ENCODE results near the gene ALKBH3. TPM values are rescaled to one million over a fixed set of nuclear protein-coding genes. Genes with fewer than 3 reads are reported as not detected.

Gene ALKBH3
- total and polyA plus RNA-seq, 10 of the 15 experiments (the other 5 are each of a cell fraction or from before 2014, with no cell fraction given) = 22.1 to 50.8 (median 38.5) TPM

GRCh38 chr11:43871051-43871450 is 9.6 kb upstream of the ALKBH3 start:
- intact Hi-C loops (cut with micrococcal nuclease; ENCODE audit: unreplicated experiment) (no loop called here), in situ Hi-C loops (cut with MboI) (no loop called here)
- SMC1A ChIA-PET (ENCODE audit: uncharacterized antibody, unreplicated experiment) = interaction anchor here (0.6 kb wide), 1 partner anchor 118 kb away, joined by 3 read pairs; no protein-coding TSS in a partner anchor
- H4K20me1 ChIP-seq (ENCODE audit: control insufficient read depth, insufficient read depth) = no peaks in the 10 kb centered on the region
- POLR2A ChIA-PET = no interaction called here
- CTCF ChIA-PET = interaction anchor here (0.7 to 1.1 kb wide), 3 partner anchors 15 to 45 kb away, joined by 3 to 4 read pairs (median 3); no protein-coding TSS in a partner anchor
- RAD21 ChIA-PET (ENCODE audit: unreplicated experiment) = no interaction called here
- no TSS peak for BruUV-seq (replicated peaks)
- no peak overlapping the region for H3K4me2 ChIP-seq (ENCODE audit: control insufficient read depth, insufficient read depth)
- no peaks in the 10 kb centered on the region for H3K36me3 ChIP-seq (ENCODE audit: control insufficient read depth in 2 of 2, insufficient read depth in 2 of 2, low read length in 1 of 2)
- no peak for ATAC-seq
- FAIRE-seq = no peak
- no peak overlapping the region for H3K27ac ChIP-seq (ENCODE audit: control insufficient read depth, insufficient read depth)
- peaks cover 5 to 6% of the 10 kb centered on the region in 2 experiments; a peak in 3 of 4 replicates for H3K27me3 ChIP-seq (replicated peaks in 1 of 2; ENCODE audit: control insufficient read depth in 2 of 2, insufficient read depth in 2 of 2, low read length in 1 of 2)
- H3K9me3 ChIP-seq (replicated peaks; ENCODE audit: control insufficient read depth, insufficient read depth, low read length) = no peaks in the 10 kb centered on the region; the same call in 1 of the 3 replicates
- TF ChIP-seq RAD51 (IDR thresholded peaks at IDR 0.05) (no peak), TAF1 (IDR thresholded peaks at IDR 0.05; ENCODE audit: borderline replicate concordance, low read depth, low read length) (no peak)
- no peaks in the 10 kb centered on the region for H3K79me2 ChIP-seq (ENCODE audit: control insufficient read depth, insufficient read depth, low read length)
- no peak overlapping the region for H3K9ac ChIP-seq (ENCODE audit: control insufficient read depth, insufficient read depth, low read length)
- no peak overlapping the region for H3K4me3 ChIP-seq
- no peak for DNase-seq (ENCODE audit: low read depth, low spot score)
- H3K4me1 ChIP-seq (ENCODE audit: control insufficient read depth, insufficient read depth, low read length) = peaks cover 10% of the 10 kb centered on the region
- WGBS (ENCODE audit: insufficient coverage, insufficient replicate concordance, low lambda C conversion rate, missing lambda C conversion rate) = 0% methylated on average over 2 of the region's 2 CpGs
- no peak overlapping the region for H2AFZ ChIP-seq (ENCODE audit: control insufficient read depth, low read depth, low read length)

GRCh38 chr11:43872995-43873394 is 7.6 kb upstream of the ALKBH3 start:
- CTCF ChIA-PET = interaction anchor here (0.7 to 0.9 kb wide), 2 partner anchors 21 to 22 kb away, joined by 3 read pairs; no protein-coding TSS in a partner anchor
- DNase-seq (ENCODE audit: low read depth, low spot score) = no peak
- Histone ChIP-seq H2AFZ (ENCODE audit: control insufficient read depth, low read depth, low read length) (no peak overlapping the region), H3K27me3 (replicated peaks in 1 of 2; ENCODE audit: control insufficient read depth in 2 of 2, insufficient read depth in 2 of 2, low read length in 1 of 2) (peaks cover 0 to 6% of the 10 kb centered on the region in 2 experiments; a peak in 3 of 4 replicates), H3K9ac (ENCODE audit: control insufficient read depth, insufficient read depth, low read length) (no peak overlapping the region), H3K27ac (ENCODE audit: control insufficient read depth, insufficient read depth) (no peak overlapping the region), H4K20me1 (ENCODE audit: control insufficient read depth, insufficient read depth) (no peaks in the 10 kb centered on the region), H3K9me3 (replicated peaks; ENCODE audit: control insufficient read depth, insufficient read depth, low read length) (no peaks in the 10 kb centered on the region; the same call in 2 of the 3 replicates), H3K36me3 (ENCODE audit: control insufficient read depth in 2 of 2, insufficient read depth in 2 of 2, low read length in 1 of 2) (no peaks in the 10 kb centered on the region), H3K4me2 (ENCODE audit: control insufficient read depth, insufficient read depth) (no peak overlapping the region), H3K79me2 (ENCODE audit: control insufficient read depth, insufficient read depth, low read length) (no peaks in the 10 kb centered on the region), H3K4me3 (no peak overlapping the region), H3K4me1 (ENCODE audit: control insufficient read depth, insufficient read depth, low read length) (peaks cover 10% of the 10 kb centered on the region)
- intact Hi-C loops (cut with micrococcal nuclease; ENCODE audit: unreplicated experiment) (no loop called here), in situ Hi-C loops (cut with MboI) (no loop called here)
- RAD21 ChIA-PET (ENCODE audit: unreplicated experiment) = interaction anchor here (1.1 kb wide), 1 partner anchor 9 kb away, joined by 3 read pairs; no protein-coding TSS in a partner anchor
- POLR2A ChIA-PET = no interaction called here
- WGBS (ENCODE audit: insufficient coverage, insufficient replicate concordance, low lambda C conversion rate, missing lambda C conversion rate) = 61% methylated on average over 7 of the region's 7 CpGs
- BruUV-seq (replicated peaks) = no TSS peak
- ATAC-seq = no peak
- SMC1A ChIA-PET (ENCODE audit: uncharacterized antibody, unreplicated experiment) = interaction anchor here (0.8 to 1.6 kb wide), 2 partner anchors 8 to 38 kb away, joined by 3 to 4 read pairs; no protein-coding TSS in a partner anchor
- no peak for FAIRE-seq
- TF ChIP-seq JUND (IDR thresholded peaks at IDR 0.05; ENCODE audit: low read depth, low read length) (no peak), FOXK2 (IDR thresholded peaks at IDR 0.05) (no peak), RBBP5 (conservative IDR thresholded peaks at IDR 0.05) (no peak), NR2C1 (IDR thresholded peaks at IDR 0.05) (no peak), HDAC2 (IDR thresholded peaks at IDR 0.05) (no peak), KLF5 (IDR thresholded peaks at IDR 0.05; ENCODE audit: partially characterized antibody) (no peak), CTCF (IDR thresholded peaks at IDR 0.05 in 2 of 3, conservative IDR thresholded peaks at IDR 0.05 in 1 of 3; ENCODE audit: control insufficient read depth in 2 of 3, extremely low read depth in 1 of 3, insufficient read depth in 1 of 3, low read depth in 3 of 3, low read length in 3 of 3) (no peak), MYB (IDR thresholded peaks at IDR 0.05; ENCODE audit: borderline replicate concordance, low read depth, low read length) (no peak), FOXM1 (IDR thresholded peaks at IDR 0.05; ENCODE audit: low read depth, low read length) (no peak), RB1 (IDR thresholded peaks at IDR 0.05; ENCODE audit: borderline replicate concordance) (no peak), ZNF622 (IDR thresholded peaks at IDR 0.05) (no peak)
- TF ChIP-seq, protein P1, sequence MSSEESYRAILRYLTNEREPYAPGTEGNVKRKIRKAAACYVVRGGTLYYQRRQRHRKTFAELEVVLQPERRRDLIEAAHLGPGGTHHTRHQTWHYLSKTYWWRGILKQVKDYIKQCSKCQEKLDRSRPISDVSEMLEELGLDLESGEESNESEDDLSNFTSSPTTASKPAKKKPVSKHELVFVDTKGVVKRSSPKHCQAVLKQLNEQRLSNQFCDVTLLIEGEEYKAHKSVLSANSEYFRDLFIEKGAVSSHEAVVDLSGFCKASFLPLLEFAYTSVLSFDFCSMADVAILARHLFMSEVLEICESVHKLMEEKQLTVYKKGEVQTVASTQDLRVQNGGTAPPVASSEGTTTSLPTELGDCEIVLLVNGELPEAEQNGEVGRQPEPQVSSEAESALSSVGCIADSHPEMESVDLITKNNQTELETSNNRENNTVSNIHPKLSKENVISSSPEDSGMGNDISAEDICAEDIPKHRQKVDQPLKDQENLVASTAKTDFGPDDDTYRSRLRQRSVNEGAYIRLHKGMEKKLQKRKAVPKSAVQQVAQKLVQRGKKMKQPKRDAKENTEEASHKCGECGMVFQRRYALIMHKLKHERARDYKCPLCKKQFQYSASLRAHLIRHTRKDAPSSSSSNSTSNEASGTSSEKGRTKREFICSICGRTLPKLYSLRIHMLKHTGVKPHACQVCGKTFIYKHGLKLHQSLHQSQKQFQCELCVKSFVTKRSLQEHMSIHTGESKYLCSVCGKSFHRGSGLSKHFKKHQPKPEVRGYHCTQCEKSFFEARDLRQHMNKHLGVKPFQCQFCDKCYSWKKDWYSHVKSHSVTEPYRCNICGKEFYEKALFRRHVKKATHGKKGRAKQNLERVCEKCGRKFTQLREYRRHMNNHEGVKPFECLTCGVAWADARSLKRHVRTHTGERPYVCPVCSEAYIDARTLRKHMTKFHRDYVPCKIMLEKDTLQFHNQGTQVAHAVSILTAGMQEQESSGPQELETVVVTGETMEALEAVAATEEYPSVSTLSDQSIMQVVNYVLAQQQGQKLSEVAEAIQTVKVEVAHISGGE (CRISPR knock-in tag; IDR thresholded peaks at IDR 0.05) = no peak

Data from GM12878 (cell line).